ENCODE data around the gene CLTC. TPM values are rescaled to one million over a fixed set of nuclear protein-coding genes. Genes with fewer than 3 reads are reported as not detected.

Gene CLTC
- polyA plus RNA-seq, 1 of the 3 experiments (the other 2 are of a cell fraction) = 160 TPM

DNA sequence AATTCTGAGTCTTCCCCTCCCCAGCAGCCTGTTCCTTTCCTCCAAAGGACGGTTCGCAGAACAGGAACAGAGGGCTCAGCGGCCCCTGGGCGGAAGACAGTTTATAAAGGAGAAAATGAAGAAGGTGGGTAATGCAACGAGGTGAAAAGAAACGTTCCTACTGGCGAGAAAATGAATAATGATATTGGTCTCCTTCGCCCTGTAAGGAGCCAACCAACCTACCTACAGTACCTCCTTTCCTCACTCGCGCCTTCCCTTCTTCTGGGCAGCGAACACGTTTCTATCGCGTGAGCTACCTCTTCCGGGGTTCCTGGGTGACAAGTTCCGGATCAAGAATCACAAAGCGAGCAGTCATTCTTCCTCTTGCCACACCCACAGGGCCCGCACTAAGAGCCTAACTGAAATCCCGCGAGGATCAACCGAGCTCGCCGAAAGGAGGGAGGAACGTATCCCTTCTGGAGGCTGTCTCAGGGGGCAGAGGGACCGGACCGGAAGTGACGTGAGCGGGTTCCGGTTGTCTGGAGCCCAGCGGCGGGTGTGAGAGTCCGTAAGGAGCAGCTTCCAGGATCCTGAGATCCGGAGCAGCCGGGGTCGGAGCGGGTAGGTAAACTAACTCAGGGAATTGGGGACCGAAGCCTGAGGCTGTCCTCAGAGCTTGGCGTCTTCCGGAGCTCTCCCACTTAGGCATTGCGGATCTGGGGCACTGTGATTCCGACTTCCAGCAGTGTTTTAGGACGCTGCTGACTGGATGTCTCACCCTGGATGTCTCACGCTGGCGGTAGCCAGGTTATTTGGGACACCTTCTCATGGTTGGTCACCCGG, 87.7 kb downstream of the CLTC start, which contains the start of the genes PTRH2 and VMP1 (continued):
- TF ChIP-seq, protein P1, sequence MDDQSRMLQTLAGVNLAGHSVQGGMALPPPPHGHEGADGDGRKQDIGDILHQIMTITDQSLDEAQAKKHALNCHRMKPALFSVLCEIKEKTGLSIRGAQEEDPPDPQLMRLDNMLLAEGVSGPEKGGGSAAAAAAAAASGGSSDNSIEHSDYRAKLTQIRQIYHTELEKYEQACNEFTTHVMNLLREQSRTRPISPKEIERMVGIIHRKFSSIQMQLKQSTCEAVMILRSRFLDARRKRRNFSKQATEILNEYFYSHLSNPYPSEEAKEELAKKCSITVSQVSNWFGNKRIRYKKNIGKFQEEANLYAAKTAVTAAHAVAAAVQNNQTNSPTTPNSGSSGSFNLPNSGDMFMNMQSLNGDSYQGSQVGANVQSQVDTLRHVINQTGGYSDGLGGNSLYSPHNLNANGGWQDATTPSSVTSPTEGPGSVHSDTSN (IDR thresholded peaks at IDR 0.05) = peak; percentile 76
- TF ChIP-seq EZH2phosphoT487 (IDR thresholded peaks at IDR 0.05; ENCODE audit: borderline replicate concordance, low read depth) (no peak), SMC3 (IDR thresholded peaks at IDR 0.05; ENCODE audit: low read depth, low read length) (no peak), FOXJ3 (CRISPR knock-in tag; IDR thresholded peaks at IDR 0.05) (peak; percentile 41; the same call in 1 of the 2 replicates), RXRA (IDR thresholded peaks at IDR 0.05; ENCODE audit: borderline replicate concordance, low read depth) (no peak), MEF2A (IDR thresholded peaks at IDR 0.05; ENCODE audit: borderline replicate concordance, low read depth) (no peak), MXI1 (IDR thresholded peaks at IDR 0.05; ENCODE audit: low read depth, low read length) (peak; percentile 100), SIN3A (IDR thresholded peaks at IDR 0.05; ENCODE audit: borderline replicate concordance, low read depth, low read length) (peak; percentile 98), TAF1 (IDR thresholded peaks at IDR 0.05; ENCODE audit: borderline replicate concordance, low read depth, low read length) (peak; percentile 92), EP300 (IDR thresholded peaks at IDR 0.05; ENCODE audit: borderline replicate concordance in 1 of 2, low read depth in 1 of 2, low read length in 1 of 2) (peak in 1 of 2 experiments; percentile 25; a peak in 1 of 4 replicates)
- TF ChIP-seq, protein P2, sequence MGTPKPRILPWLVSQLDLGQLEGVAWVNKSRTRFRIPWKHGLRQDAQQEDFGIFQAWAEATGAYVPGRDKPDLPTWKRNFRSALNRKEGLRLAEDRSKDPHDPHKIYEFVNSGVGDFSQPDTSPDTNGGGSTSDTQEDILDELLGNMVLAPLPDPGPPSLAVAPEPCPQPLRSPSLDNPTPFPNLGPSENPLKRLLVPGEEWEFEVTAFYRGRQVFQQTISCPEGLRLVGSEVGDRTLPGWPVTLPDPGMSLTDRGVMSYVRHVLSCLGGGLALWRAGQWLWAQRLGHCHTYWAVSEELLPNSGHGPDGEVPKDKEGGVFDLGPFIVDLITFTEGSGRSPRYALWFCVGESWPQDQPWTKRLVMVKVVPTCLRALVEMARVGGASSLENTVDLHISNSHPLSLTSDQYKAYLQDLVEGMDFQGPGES (IDR thresholded peaks at IDR 0.05; ENCODE audit: low read depth, low read length) = no peak
- TF ChIP-seq, protein P3, sequence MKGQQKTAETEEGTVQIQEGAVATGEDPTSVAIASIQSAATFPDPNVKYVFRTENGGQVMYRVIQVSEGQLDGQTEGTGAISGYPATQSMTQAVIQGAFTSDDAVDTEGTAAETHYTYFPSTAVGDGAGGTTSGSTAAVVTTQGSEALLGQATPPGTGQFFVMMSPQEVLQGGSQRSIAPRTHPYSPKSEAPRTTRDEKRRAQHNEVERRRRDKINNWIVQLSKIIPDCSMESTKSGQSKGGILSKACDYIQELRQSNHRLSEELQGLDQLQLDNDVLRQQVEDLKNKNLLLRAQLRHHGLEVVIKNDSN (IDR thresholded peaks at IDR 0.05; ENCODE audit: borderline replicate concordance, low read depth) = peak; percentile 51; the same call in 1 of the 2 replicates
- TF ChIP-seq, protein P4, sequence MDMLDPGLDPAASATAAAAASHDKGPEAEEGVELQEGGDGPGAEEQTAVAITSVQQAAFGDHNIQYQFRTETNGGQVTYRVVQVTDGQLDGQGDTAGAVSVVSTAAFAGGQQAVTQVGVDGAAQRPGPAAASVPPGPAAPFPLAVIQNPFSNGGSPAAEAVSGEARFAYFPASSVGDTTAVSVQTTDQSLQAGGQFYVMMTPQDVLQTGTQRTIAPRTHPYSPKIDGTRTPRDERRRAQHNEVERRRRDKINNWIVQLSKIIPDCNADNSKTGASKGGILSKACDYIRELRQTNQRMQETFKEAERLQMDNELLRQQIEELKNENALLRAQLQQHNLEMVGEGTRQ (IDR thresholded peaks at IDR 0.05; ENCODE audit: borderline replicate concordance, low read depth, low read length) = no peak
- TF ChIP-seq, protein P5, sequence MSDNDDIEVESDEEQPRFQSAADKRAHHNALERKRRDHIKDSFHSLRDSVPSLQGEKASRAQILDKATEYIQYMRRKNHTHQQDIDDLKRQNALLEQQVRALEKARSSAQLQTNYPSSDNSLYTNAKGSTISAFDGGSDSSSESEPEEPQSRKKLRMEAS (IDR thresholded peaks at IDR 0.05; ENCODE audit: low read depth) = peak; percentile 100
- TF ChIP-seq, protein P6, sequence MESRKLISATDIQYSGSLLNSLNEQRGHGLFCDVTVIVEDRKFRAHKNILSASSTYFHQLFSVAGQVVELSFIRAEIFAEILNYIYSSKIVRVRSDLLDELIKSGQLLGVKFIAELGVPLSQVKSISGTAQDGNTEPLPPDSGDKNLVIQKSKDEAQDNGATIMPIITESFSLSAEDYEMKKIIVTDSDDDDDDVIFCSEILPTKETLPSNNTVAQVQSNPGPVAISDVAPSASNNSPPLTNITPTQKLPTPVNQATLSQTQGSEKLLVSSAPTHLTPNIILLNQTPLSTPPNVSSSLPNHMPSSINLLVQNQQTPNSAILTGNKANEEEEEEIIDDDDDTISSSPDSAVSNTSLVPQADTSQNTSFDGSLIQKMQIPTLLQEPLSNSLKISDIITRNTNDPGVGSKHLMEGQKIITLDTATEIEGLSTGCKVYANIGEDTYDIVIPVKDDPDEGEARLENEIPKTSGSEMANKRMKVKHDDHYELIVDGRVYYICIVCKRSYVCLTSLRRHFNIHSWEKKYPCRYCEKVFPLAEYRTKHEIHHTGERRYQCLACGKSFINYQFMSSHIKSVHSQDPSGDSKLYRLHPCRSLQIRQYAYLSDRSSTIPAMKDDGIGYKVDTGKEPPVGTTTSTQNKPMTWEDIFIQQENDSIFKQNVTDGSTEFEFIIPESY (IDR thresholded peaks at IDR 0.05; ENCODE audit: borderline replicate concordance, low read depth) = peak; percentile 98

All from SK-N-SH (cell line).